ENCODE results near the gene JADE1.
A peak's percentile ranks its signal among the peaks of the same experiment; 100 is the strongest.

JADE1 gene

DNA sequence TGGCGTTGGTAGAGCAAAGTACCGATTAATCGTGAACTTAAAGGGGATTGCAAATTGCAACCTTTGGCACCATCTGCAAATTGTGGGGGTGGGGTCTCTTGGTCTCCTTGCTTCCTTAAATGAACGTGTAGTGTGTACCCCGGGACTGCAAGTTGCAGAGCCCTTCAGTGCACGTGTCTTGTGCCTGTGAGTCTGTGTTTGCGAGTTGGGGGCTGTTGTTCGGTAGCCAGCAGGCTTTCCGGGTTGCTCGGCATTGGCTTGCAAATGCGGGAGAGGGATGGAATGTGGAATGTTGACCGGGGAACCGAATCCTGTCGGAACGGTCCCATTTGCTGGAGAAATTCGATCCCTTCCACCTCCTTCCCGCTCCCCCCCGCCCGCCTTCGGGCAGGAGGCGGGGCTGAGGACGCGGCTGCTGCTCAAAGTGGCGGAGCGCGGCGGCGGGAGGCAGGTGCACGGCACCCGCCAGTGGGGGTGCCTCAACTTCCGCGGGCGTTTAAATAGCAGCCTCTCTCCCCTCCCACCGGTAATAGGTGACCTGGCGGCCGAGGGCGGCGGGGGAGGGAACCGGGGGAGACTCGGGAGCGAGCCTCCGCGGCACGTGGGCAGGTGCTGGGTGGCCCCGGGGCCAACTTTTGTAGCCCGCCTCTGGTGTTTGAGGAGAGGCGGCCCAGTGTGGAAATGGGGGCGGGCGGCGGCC, 1.5 kb downstream of the JADE1 start:
- peak; percentile 71 to 88 (median 82) for DNase-seq

DNA sequence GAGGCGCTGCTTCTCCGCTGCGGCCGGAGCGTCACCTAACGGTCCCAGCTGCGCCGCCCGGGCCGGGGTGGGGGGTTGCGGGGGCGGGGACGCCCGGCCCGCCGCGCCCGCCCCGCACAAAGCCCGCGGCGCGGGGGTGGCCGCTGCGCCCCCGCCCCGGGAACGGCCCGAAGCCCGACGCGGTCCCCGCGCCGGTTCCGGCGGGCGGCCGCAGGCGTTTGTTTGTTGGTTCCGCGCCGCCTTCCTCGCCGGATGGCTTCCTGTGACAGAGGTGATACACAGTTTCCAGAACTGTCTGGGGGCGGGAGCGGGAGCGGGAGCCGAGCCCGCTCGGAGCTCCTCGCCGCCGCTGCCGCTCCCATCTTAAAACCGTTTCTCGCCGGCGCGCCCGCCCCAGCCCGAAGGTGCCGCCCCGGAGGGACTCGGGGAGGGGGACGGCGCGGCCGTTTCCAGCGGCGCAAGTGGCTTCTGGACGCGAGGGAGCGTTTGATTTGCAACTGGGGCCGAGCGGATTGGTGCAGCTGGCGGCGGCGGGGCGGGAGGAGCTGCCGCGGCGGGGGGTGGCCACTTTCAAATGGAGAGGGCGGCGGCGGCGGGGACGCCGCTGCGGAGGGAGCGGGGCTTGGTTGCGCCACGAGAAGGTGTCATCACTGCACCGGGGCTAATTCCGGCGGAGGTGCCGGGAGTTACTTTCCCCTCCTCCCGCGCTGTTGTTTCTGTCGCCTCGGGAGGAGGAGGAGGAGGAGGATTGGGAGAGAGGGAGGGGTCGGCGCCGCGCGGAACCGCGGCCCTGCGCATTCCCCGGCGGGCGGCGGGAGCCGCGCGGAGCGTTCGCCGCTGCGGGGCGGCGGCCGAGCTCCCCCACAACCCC, 2.3 kb downstream of the JADE1 start:
- DNase-seq: peak; percentile 64 to 93 (median 72)

DNA sequence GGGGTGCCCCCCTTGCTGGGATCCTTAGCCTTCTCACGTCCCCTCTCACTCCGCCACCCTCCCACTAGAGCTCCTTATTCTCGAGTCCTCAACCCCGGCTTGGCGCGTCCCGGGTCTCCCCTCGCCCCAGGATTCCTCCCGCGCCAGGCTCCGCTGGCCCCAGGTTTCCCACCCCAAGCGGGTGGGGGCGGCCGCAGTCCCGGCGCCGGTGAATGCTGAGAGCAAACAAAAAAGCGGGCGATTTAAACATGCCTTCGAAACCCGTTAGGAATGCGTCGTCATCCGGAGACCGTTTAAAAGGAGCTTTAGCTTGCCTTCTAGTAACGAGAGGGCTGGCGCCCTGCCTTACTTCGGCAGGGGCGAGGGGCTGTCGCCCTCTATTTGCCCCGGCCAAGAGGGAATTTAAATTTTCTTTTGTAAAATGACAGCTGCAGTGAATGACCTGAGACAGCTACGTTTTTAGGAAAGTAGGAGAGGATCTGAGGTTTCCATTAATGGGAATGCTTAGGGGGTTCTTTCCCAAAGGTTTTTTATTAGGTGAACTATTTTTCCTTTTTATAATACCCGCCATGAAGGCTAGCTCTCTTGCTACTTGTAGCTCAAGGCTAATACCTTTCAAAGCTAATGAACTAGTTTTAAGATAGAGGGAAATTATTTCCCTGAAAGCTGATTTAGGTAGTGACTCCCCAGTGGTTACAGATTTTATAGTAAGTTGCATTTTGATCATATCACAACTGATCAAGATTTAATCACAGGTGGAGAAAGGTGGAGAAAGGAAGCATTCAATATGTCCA, 3.1 kb downstream of the JADE1 start:
- DNase-seq: peak in 1 of 5 donors; percentile 63

DNA sequence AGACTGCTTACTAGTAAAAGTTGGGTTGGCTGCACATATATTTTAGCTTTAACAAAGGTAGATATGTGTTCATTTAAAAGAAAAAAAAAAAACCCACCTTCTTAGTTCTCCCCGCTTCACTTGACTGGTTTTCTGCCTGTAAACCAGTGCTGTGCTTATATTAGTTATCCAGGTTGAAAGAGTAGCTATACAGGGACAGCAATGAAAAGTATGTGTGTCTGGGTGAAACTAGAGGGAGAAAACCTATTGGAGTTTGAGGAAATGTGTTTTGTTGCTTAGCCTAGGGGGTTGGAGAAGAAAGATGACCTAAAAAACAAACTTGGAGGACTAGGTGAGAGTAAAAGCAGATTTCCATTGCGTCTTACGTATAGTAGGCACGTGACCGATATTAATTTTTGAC, 4.5 kb downstream of the JADE1 start:
- no peak for DNase-seq

DNA sequence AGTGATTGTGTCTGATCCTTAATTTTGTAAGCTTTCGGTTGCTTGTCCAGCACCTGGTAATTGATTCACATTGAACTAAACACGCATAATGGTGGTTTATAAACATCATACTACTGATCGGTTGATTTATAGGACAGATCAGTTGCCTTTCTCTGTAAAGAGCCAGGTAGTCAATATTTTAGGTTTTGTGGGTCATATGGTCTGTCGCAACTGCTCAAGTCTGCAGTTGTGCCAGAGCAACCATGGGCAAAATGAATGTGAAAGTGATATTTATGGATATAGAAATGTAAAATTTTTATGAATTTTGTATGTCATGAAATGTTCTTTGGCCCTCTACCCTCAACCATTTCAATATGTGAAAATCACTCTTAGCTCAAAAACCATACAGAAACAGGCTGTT, 8.9 kb downstream of the JADE1 start:
- DNase-seq: no peak

DNA sequence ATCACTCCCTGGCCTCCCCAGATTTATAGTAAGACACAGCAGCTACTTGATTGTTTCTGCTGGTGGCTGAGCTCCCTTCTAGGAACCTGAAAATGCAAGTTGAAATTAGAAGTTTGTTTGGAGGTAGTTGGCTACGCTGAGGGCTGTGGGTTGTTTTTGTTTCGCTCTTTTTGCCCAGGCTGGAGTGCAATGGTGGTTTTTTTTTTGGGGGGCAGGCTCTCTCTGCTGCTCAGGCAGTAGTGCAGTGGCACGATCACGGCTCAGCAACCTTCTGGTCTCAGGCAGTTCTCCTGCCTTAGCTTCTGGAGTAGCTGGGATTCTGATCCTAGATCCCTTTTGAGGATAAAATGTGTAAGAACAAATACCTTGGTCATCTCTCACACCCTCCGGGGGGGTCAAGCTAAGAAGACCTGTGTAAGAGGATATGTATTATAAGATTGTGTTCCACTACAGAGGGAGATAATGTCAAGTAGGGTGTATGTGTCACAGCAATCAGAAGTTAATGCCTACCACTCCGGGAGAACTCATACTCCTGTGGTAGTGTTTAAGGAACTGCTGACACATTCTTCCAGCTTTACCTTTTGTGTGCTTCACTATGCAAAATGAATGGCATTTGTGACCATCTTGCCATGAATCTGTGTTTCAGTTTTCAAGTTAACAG, 9.7 kb downstream of the JADE1 start:
- DNase-seq: no peak

DNA sequence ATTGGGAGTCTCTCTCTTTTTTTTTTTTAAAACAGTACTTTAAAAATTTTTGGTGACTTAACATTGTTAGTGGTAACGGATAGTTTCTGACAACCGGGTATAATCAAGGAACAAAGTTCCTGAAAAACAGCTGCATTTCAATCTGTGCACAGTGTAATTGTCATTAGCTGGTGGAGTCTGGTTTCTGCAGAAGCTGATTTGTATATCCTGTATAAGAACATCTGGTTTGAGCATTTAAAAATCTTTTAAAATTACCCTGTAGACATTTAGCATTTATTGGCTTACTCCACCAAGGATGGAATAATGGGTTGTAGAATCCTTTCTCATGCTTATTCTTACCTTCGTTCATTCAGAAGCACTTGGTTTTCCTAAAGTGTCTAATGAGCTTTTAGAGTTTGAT, 11.2 kb downstream of the JADE1 start:
- no peak for DNase-seq

DNA sequence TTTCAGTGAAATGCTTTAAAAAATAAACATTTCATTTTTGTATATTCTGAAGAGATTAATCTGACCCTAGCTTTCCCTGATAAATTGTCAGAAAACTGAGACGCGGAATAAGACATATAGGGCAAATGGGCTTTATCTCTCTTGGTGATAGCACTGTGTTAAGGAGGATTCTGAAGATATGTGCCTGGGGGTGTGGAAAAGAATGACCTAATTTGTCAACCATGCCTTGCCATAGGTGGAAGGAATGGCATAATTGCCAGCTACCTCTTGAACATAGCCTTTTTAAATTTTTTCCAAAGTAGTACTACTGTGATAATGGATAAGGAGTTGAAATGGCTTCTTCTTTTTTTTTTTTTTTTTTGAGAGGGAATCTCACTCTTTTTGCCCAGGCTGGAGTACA, 11.7 kb downstream of the JADE1 start:
- no peak for DNase-seq

DNA sequence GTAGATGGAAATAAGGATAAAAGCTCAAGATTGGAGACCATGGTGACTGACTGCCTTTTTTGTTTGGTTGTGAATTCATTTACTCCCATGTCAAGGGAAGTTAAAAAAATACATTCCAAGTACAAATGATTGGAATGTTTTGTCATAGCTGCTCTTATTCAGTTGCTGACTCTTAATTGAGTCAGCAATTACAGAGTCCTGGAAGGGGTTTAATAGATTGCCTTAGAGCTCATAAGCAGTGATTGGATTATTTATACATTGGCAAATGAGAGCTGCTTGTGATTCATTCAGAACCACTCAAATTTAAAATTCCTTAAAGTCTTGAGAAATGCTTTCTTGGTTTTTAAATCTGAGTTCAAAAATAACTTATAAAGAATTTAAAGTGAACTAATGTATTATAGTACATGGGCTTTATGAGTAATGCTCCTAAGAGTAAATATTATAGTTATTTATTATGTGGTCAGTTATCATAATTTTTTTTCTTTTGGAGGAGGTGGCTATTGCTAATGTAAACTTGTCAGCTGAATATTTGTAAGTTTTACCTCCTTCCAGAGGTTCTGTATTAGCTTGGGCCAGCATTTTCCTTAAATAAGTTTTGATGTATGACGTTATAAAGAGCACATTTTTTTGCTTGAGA, 13.6 kb downstream of the JADE1 start:
- no peak for DNase-seq

DNA sequence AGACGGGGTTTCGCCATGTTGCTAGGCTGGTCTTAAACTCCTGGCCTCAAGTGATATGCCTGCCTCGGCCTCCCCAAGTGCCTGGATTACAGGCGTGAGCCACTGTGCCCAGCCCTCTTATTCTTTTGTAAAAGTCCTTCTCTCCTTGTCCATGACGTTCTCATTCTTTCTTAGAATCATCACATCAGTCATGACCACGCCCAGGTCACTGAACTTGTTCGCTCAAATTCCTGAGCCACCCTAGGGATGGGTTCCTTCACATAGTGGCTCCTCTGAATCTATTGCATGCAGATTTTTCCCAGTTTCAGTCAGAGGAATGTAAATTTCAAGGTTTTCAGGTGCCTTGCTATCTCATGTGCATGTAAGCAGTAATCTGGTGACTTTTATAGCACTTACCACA, 15.7 kb downstream of the JADE1 start:
- no peak for DNase-seq

DNA sequence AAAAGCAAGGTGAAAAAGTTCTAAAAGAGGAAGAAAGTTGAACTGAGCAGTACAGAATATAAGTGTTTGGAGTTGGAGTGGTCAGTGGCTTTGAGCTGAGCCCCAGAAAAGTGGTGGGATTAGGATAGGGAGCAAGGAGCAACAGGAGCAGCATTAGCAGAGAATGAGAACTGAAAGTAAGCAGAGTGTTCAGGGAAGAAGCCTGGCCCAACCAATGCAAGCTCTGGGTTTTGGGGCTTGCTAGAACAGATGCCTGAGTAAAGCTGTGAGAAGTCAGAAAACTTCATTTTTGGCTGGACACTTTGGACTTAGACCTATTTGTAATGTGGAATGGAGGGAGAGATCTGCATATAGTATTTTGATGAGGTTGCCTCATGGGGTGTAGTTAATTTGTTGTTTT, 17.8 kb downstream of the JADE1 start:
- DNase-seq: no peak

DNA sequence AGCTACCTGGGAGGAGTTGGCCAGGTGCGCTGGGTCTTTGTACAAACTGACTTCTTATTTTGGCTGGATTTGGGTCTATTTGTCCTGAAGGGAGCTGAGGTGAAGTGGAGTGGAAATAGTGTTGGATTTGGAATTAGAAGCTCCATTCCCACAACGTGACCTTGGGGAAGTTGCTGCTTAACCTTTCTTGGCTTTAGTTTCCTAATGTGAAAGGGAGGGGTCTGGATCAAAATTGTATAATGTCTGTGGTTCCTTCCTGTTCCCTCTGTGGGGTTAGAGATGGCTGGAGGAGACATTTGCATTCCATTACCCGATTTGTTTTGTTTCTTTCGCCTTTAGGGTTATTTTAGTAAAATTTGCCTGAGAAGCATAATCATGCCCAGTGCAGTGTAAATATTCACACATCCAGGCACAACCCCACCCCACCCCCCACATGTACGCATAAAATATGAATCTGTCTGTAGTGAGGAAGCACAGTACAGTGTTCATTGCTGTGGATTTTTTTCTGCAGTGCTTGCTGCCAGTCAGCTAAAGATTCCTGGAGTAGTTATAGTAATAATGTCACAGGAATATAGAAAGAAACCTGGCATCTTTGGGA, 21.5 kb downstream of the JADE1 start:
- DNase-seq: no peak

DNA sequence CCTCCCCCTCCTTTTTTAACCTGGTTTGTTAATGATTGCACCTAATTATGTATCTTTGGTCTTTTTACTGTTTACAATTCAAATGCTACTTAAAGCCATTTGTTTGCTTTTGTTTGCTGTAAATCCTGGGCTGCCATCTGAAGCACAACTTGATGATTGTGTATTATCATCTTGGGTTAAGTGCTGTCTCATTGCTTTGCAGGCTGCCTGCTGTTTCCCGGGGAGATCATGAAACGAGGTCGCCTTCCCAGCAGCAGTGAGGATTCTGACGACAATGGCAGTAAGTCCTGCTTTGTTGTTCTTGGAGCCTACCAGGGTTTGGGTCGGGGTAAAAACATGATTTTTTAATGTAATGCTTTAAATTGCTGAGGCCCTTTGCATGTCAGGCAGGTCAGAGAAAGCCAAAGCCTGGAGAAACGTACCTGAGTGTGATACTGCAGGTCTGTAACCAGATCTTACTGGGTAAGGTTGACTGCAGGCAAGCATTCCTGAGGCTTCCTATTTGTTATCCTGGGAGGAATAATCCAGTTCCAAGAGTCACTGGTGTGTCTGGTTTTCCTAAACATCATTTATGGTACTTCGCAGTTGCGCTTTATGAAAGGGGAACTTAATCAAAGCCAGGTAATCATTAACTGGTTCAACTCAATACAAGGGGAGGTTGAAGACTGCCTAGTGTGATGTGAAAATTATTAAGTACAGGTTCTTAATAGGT, 22.2 kb downstream of the JADE1 start:
- no peak for DNase-seq

DNA sequence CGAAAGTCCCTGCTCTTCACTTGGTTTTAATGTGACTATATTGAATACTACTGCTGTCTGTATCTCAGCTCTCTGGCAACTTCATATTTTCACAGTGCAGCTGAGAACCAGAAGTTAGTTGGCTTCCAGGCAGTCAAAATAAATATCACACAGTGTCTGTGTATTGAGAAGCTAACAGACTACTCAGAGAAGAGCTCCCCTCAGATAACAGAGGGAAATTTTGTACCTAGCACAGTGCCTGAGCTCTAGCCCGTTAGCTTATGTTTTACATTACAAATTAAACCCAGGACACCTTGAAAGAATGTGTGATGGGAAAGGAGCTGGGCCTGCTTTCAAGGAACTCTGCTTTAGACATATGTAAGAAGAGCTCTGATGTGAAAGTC, 22.7 kb downstream of the JADE1 start:
- no peak for DNase-seq

DNA sequence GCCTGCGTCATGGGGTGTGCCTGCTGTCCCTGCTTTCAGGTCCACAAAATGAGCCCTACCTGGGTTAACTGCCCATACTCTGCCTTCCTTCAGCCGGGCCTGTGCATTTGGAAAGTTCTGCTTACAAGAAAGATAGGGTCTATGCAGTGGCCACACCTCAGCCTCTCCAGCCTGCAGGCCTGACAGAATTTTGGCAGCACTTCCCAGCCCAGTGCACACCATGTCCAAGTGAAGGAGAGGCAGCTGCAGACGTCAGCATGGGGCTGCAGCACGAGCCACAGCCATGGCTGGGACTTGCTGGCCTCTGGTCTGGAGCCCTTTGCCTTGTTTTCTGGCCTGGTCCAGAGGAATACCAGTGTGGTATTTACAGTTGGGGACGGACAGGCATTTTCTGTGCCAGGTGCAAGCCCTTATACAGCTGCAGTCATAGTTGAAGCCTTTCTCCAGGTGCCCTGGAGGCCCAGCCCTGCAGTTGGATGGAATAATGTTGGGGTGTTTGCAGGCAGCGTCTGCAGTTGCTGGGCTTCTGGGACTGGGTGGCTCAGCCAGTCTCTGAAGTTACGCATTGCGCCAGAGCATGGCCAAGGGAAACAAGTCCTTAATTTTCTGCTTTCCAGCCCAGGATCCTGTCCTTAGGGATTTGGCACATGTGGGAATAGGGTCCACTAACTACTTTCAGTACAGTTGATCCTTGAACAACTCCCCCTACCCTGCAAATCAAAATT, 26.2 kb downstream of the JADE1 start:
- no peak for DNase-seq

DNA sequence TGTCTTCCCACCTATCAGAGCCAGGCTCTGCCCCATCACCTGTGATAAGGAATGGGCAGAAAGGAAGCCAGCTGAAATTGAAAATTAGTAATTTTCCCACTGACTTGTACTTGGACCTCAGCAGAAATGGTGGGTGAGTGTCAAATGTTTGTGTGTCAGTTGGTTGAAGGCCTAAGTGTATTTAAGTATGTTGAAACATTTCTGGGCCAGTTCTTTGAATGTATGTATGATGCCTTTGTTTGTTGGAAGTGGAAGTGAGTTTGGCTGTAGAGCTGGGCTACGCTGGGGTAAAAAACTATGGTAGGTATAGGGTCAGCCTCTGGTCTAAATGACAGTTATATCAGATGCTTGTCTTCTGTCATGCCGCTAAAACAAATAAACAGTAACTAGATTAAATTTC, 27.7 kb downstream of the JADE1 start:
- no peak for DNase-seq

DNA sequence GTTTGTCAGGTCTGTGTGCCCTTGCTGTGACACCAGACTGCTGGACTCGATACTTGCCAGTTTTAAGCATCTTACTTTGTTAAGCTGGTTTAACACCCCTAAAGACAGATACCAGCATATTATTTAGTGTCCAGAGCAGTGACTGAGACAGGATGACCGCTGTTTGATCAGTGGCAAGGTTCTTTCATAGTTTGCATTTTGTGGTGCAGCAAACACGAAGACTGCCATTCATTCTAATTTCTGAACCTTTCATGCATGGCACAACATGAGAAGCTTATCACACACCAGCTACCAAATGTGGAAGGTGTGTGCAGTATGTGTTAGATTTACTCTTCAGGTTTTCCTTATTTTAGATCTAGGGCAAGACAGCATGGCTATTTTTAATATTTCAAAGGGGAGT, 28.2 kb downstream of the JADE1 start:
- DNase-seq: no peak

DNA sequence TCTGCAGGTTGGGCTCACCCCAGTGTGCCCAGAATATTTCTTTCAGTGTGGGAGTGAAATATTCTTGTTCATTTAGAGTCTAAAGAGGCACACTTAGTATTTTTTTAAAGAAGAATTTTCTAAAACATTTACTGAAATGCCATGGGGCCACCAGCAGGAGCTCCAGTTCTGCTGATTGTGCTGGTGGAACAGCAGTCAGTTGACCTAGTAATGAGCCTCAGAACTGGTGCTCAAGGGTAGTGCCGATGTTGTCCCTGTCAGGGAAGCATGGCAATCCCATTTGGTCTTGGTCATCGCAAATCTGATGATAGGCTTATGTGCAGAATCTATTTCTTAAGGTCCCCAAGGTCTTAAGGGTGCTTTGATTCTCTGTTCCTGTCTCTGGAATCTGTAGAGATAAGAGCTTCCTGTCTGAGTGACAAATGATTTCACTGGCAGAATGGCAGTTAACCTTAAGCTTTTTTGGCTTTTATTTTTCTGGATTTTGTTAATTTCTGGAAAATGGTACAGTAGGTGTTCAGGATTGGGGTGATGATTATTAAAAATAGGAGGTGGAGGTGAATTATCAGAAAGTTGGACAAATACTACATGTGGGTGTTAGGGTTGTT, 31.3 kb downstream of the JADE1 start:
- DNase-seq: no peak

DNA sequence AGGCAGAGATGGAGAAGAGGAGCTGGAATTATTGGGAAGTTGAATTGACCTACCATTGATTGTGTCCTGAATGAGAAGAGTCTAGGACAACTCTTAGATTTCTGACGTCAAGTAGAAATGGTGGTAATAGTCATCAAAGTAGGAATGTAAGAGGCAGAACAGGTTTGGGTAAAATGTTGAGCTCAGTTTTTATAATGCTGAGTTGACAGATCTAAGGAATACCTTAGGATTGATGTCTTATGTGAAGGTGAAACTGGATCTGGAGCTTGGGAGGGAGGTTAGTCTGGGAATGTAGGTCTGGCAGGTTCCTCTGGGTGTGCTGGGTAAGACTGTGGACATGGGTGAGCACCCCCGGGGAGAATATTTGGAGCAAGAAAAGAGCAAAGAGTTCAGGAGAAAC, 31.9 kb downstream of the JADE1 start:
- no peak for DNase-seq

DNA sequence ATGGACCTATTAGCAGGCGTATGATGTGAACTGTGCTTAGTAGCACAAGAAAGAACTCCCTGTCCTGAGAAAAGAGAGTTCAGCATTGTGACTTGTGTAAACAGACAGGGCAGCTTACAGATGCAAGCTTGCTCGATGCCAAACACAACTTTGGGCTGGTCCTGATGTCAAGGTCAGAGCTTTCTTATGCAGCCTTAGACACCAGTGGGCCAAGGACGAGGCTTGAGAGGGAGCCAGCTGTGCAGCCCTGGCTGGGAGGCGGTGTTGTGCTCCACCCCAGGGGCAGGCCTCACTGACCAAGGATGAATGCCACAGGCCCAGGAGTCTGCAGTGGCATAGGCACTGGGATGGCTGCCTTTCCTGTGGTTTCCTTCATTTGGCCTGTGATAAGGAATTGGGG, 35.4 kb downstream of the JADE1 start:
- no peak for DNase-seq

All from T-helper 1 cell (primary cell).